WI38 (cell line): ENCODE results near the gene NYAP2.

Experiments
- H3K4me3 ChIP-seq: 2 replicates; pipeline ENCODE4 v1.5.1; 2011; ENCODE audit warnings: low read depth, mild to moderate bottlenecking, control low read depth, low read length
- CTCF ChIP-seq: IDR thresholded peaks from 2 replicates; pipeline ENCODE4 v1.5.1; 2012; ENCODE audit warnings: low read depth, mild to moderate bottlenecking, control low read depth, low read length

The NYAP2 gene

GRCh38 chr2:225660262-225661131 is 261.0 kb downstream of the NYAP2 start:
- TF ChIP-seq CTCF = peak; percentile 81

GRCh38 chr2:225662101-225662500 is 262.6 kb downstream of the NYAP2 start:
- H3K4me3 ChIP-seq = no peak overlapping the region
- no peak for TF ChIP-seq CTCF

More at GRCh38 chr2:225660262-225661131, 261.0 kb downstream of the NYAP2 start:
- no peak overlapping the region for H3K4me3 ChIP-seq

GRCh38 chr2:225667445-225667844 is 267.9 kb downstream of the NYAP2 start:
- H3K4me3 ChIP-seq = no peak overlapping the region
- no peak for TF ChIP-seq CTCF

- no peak overlapping the region for H3K4me3 ChIP-seq
Measured at GRCh38 chr2:225668606-225669266, 269.2 kb downstream of the NYAP2 start.

GRCh38 chr2:225670111-225670974 is 270.8 kb downstream of the NYAP2 start:
- peak; percentile 17; the same call in 1 of the 2 replicates for TF ChIP-seq CTCF
- H3K4me3 ChIP-seq = no peak overlapping the region

More at GRCh38 chr2:225668606-225669266, 269.2 kb downstream of the NYAP2 start:
- peak; percentile 77 for TF ChIP-seq CTCF

- TF ChIP-seq CTCF = no peak
- H3K4me3 ChIP-seq = no peak overlapping the region
Measured at GRCh38 chr2:225678792-225679191, 279.3 kb downstream of the NYAP2 start.
